HepG2 (cell line): Measurements from ENCODE around the gene TOP3B. TPM values are rescaled to one million over a fixed set of nuclear protein-coding genes. Genes with fewer than 3 reads are reported as not detected.
A peak's percentile ranks its signal among the peaks of the same experiment; 100 is the strongest.

Experiments
- ATAD3A ChIP-seq: sonication (generic); formaldehyde crosslinking; IDR thresholded peaks from 2 replicates; pipeline ENCODE4 v1.4.0; 2020; ENCODE audit warnings: missing genetic modification reagents
- BRCA1 ChIP-seq: sonication (generic); formaldehyde crosslinking; IDR thresholded peaks from 2 replicates; pipeline ENCODE4 v1.4.0; 2020; ENCODE audit warnings: missing genetic modification reagents
- CBX2 ChIP-seq, 2 experiments: fragments of 200-600 bp in 1 of 2; sonication (generic); formaldehyde crosslinking in 1 of 2; IDR thresholded peaks; 2 replicates each; pipeline versions ENCODE4 v1.7.0 to v1.8.1; 2018 to 2022; ENCODE audit warnings: low read depth in 2 of 2, low read length in 1 of 2, mild to moderate bottlenecking in 1 of 2, missing genetic modification reagents in 1 of 2
- DMAP1 ChIP-seq: IDR thresholded peaks from 2 replicates; pipeline ENCODE4 v1.6.1; 2016
- FOXP4 ChIP-seq: sonication (generic); formaldehyde crosslinking; IDR thresholded peaks from 2 replicates; pipeline ENCODE4 v1.4.0; 2020; ENCODE audit warnings: missing genetic modification reagents
- IKZF1 ChIP-seq: fragments of 450-650 bp; IDR thresholded peaks from 2 replicates; pipeline ENCODE4 v1.7.1; 2016
- ISL2 ChIP-seq: sonication (generic); formaldehyde crosslinking; IDR thresholded peaks from 2 replicates; pipeline ENCODE4 v1.5.0; 2020; ENCODE audit warnings: missing genetic modification reagents
- NFRKB ChIP-seq: fragments of 450-650 bp; IDR thresholded peaks from 2 replicates; pipeline ENCODE4 v1.6.1; 2017
- REST ChIP-seq, 2 experiments: IDR thresholded peaks; 2 replicates each; pipeline ENCODE4 v1.6.1; 2011 to 2012; ENCODE audit warnings: low read length in 2 of 2, borderline replicate concordance in 1 of 2, low read depth in 1 of 2, mild to moderate bottlenecking in 1 of 2, moderate library complexity in 1 of 2
- RFXANK ChIP-seq: IDR thresholded peaks from 2 replicates; pipeline ENCODE4 v1.6.1; 2016
- RXRA ChIP-seq: sonication (generic); formaldehyde crosslinking; IDR thresholded peaks from 2 replicates; pipeline ENCODE4 v1.5.1; 2020; ENCODE audit warnings: missing genetic modification reagents
- SP2 ChIP-seq: sonication (generic); formaldehyde crosslinking; IDR thresholded peaks from 2 replicates; pipeline ENCODE4 v1.5.1; 2020; ENCODE audit warnings: mild to moderate bottlenecking, missing genetic modification reagents
- SP4 ChIP-seq: sonication (generic); formaldehyde crosslinking; IDR thresholded peaks from 2 replicates; pipeline ENCODE4 v1.8.1; 2023; ENCODE audit warnings: mild to moderate bottlenecking, missing genetic modification reagents
- SRY ChIP-seq: sonication (generic); formaldehyde crosslinking; IDR thresholded peaks from 2 replicates; pipeline ENCODE4 v1.8.0; 2022; ENCODE audit warnings: mild to moderate bottlenecking, missing genetic modification reagents
- ZBTB46 ChIP-seq: sonication (generic); formaldehyde crosslinking; IDR thresholded peaks from 2 replicates; pipeline ENCODE4 v1.4.0; 2020; ENCODE audit warnings: mild to moderate bottlenecking, missing genetic modification reagents, borderline replicate concordance
- ZBTB7B ChIP-seq: sonication (generic); formaldehyde crosslinking; IDR thresholded peaks from 2 replicates; pipeline ENCODE4 v1.4.0; 2020; ENCODE audit warnings: missing genetic modification reagents
- ZFP1 ChIP-seq: IDR thresholded peaks from 2 replicates; pipeline ENCODE4 v1.6.1; 2016
- ZNF282 ChIP-seq: fragments of 450-650 bp; IDR thresholded peaks from 2 replicates; pipeline ENCODE4 v1.6.1; 2018; ENCODE audit not compliant: partially characterized antibody
- ZNF431 ChIP-seq: sonication (generic); formaldehyde crosslinking; IDR thresholded peaks from 2 replicates; pipeline ENCODE4 v1.9.0; 2022; ENCODE audit warnings: missing genetic modification reagents, low read depth, mild to moderate bottlenecking, borderline replicate concordance
- ZNF460 ChIP-seq: sonication (generic); formaldehyde crosslinking; IDR thresholded peaks from 2 replicates; pipeline ENCODE4 v1.5.1; 2020; ENCODE audit warnings: missing genetic modification reagents, mild to moderate bottlenecking, borderline replicate concordance
- ZNF619 ChIP-seq: sonication (generic); formaldehyde crosslinking; IDR thresholded peaks from 2 replicates; pipeline ENCODE4 v1.4.0; 2020; ENCODE audit warnings: mild to moderate bottlenecking, missing genetic modification reagents
- ZNF674 ChIP-seq: sonication (generic); formaldehyde crosslinking; IDR thresholded peaks from 2 replicates; pipeline ENCODE4 v1.5.0; 2020; ENCODE audit warnings: low read depth, mild to moderate bottlenecking, missing genetic modification reagents
- ZNF841 ChIP-seq: sonication (generic); formaldehyde crosslinking; IDR thresholded peaks from 2 replicates; pipeline ENCODE4 v1.8.1; 2023; ENCODE audit warnings: missing genetic modification reagents, borderline replicate concordance
- polyA plus RNA-seq, 8 experiments: library from polyadenylated mRNA; depleted of rRNA in 3 of 8; stranded (reverse) in 7 of 8; unstranded in 1 of 8; fragments of >200 nt; fragmentation: Illumina TruSeq in 4 of 8; extraction: Trizol in 4 of 8; gene quantifications; 2 replicates each; pipeline versions ENCODE4 v1.2.1 to v1.2.3, GENCODE V29; 2011 to 2016; ENCODE audit warnings: low read depth in 4 of 8, missing spikeins in 1 of 8, mixed read lengths in 1 of 8; ENCODE audit not compliant: insufficient read depth in 1 of 8
- total RNA-seq, 5 experiments: library from RNA; depleted of rRNA; stranded (reverse); fragments of >200 nt; fragmentation: Illumina TruSeq; extraction: Trizol; gene quantifications; 2 replicates each; pipeline ENCODE4 v1.2.3, GENCODE V29; 2016; ENCODE audit warnings: low read depth in 1 of 5

The TOP3B gene
- total and polyA plus RNA-seq, 2 of the 13 experiments (the other 11 are each of a cell fraction or from before 2014, with no cell fraction given), result 28.5 to 29.7 TPM

GRCh38 chr22:21938071-21938822, 44.3 kb downstream of the TOP3B start (continued):
- TF ChIP-seq ATAD3A (CRISPR knock-in tag) (no peak), ZNF674 (CRISPR knock-in tag) (no peak), REST (IDR thresholded peaks at IDR 0.05; ENCODE audit: borderline replicate concordance in 1 of 2, low read depth in 1 of 2, low read length in 2 of 2) (no peak), ZNF841 (CRISPR knock-in tag) (no peak), SP2 (CRISPR knock-in tag) (no peak), SRY (no peak; the same call in 1 of the 2 replicates), ZNF460 (no peak; the same call in 1 of the 2 replicates), NFRKB (no peak), ISL2 (0 out of 2 replicates have a peak, but pooled peaks have one; percentile 49), CBX2 (IDR thresholded peaks at IDR 0.05; ENCODE audit: low read depth, low read length) (no peak), CBX2 (CRISPR knock-in tag; IDR thresholded peaks at IDR 0.05; ENCODE audit: low read depth) (no peak; the same call in 1 of the 2 replicates), ZNF282 (no peak), SP4 (CRISPR knock-in tag) (0 out of 2 replicates have a peak, but pooled peaks have one; percentile 9), FOXP4 (CRISPR knock-in tag) (peak; percentile 30; the same call in 1 of the 2 replicates), RXRA (CRISPR knock-in tag) (no peak; the same call in 1 of the 2 replicates), BRCA1 (CRISPR knock-in tag) (peak; percentile 20; the same call in 1 of the 2 replicates), ZBTB7B (CRISPR knock-in tag) (peak; percentile 94), DMAP1 (peak; percentile 84), ZFP1 (CRISPR knock-in tag) (peak; percentile 65; the same call in 1 of the 2 replicates), ZBTB46 (CRISPR knock-in tag) (no peak), IKZF1 (no peak), ZNF431 (CRISPR knock-in tag) (no peak), RFXANK (CRISPR knock-in tag) (0 out of 2 replicates have a peak, but pooled peaks have one; percentile 46), ZNF619 (CRISPR knock-in tag) (peak; percentile 92; the same call in 1 of the 2 replicates)
